ENCODE data around the gene YAP1.
"Not testable (repeated sequence)": the region's sequence is repeated elsewhere in the genome, so short reads cannot be mapped to it uniquely, and the experiment has no call there.

Gene YAP1

DNA sequence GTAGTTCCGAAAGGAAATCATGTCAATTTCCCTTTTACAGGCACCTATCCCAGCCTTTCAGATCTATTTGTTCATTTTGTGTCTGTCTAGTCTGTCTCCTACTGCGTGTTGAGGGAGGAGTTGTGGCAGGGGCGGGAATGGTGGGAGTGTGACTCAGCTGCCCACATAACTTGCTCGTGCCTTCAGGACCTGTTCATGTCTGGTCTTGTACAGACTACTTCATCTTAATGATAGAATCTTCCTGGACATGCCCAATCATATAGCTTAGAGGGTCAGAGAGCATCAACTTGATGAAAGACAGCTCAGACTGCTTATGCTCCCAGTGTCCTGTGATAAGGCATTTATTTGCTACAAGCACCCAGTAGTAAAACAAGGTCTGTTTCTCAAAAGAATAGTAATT lies 146.0 kb downstream of the YAP1 start:
- TF ChIP-seq, protein P1, sequence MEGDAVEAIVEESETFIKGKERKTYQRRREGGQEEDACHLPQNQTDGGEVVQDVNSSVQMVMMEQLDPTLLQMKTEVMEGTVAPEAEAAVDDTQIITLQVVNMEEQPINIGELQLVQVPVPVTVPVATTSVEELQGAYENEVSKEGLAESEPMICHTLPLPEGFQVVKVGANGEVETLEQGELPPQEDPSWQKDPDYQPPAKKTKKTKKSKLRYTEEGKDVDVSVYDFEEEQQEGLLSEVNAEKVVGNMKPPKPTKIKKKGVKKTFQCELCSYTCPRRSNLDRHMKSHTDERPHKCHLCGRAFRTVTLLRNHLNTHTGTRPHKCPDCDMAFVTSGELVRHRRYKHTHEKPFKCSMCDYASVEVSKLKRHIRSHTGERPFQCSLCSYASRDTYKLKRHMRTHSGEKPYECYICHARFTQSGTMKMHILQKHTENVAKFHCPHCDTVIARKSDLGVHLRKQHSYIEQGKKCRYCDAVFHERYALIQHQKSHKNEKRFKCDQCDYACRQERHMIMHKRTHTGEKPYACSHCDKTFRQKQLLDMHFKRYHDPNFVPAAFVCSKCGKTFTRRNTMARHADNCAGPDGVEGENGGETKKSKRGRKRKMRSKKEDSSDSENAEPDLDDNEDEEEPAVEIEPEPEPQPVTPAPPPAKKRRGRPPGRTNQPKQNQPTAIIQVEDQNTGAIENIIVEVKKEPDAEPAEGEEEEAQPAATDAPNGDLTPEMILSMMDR (conservative IDR thresholded peaks at IDR 0.05; ENCODE audit: low read depth): no peak
- POLR2A ChIA-PET (ENCODE audit: low non-redundant PET): interaction anchor here (0.6 kb wide), 2 partner anchors 53 to 61 kb away, joined by 3 to 5 read pairs; no protein-coding TSS in a partner anchor
- peak overlapping the region; percentile 93 for H3K27ac ChIP-seq
- CTCF ChIA-PET: interaction anchor here (0.6 to 2.6 kb wide), 2 partner anchors 13 to 196 kb away, joined by 5 to 11 read pairs; no protein-coding TSS in a partner anchor
- peak; percentile 97 for DNase-seq (ENCODE audit: low spot score)

GRCh38 chr11:102260241-102260640 lies 150.0 kb downstream of the YAP1 start:
- TF ChIP-seq, protein P1 (conservative IDR thresholded peaks at IDR 0.05; ENCODE audit: low read depth): no peak
- no peak overlapping the region for H3K27ac ChIP-seq
- DNase-seq (ENCODE audit: low spot score): no peak
- CTCF ChIA-PET: interaction anchor here (0.5 to 1.1 kb wide), 2 partner anchors 8 to 1115 kb away, joined by 3 to 7 read pairs; no protein-coding TSS in a partner anchor
- POLR2A ChIA-PET (ENCODE audit: low non-redundant PET): no interaction called here

DNA sequence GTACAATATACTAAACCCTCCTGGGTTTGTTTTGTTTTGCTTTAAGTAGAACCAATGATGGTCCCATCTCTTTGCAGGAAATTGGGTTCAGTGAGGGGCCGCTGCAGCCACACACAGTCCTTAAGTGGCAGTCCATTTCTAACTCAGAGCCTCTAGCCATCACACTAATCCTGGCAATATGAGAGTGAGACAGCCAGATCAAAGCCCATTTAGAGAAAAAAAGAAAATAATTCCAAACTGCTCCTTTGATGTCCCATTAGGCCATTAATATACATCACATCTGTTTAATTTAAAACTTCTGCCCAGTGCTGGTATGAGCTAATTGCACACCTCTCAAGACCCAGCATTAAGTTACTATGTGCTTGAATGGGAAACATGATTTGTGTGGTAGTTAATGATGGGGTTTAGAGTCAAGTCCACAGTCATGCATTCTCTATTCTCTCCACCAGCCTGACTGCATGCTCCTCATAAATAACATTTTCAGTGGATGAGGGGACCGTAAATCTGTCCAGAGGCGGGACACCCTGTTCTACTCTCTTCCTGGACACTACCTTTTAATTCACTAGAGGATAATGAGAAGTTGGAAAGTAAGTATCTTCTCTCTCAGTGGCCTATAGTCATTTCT lies 153.2 kb downstream of the YAP1 start:
- no peak for DNase-seq (ENCODE audit: low spot score)
- POLR2A ChIA-PET (ENCODE audit: low non-redundant PET): no interaction called here
- CTCF ChIA-PET: no interaction called here
- H3K27ac ChIP-seq: no peak overlapping the region
- TF ChIP-seq, protein P1 (conservative IDR thresholded peaks at IDR 0.05; ENCODE audit: low read depth): no peak

- POLR2A ChIA-PET (ENCODE audit: low non-redundant PET); H3K27ac ChIP-seq; CTCF ChIA-PET; DNase-seq (ENCODE audit: low spot score): not testable (repeated sequence)
Observed at GRCh38 chr11:102264704-102265103, 154.5 kb downstream of the YAP1 start.

DNA sequence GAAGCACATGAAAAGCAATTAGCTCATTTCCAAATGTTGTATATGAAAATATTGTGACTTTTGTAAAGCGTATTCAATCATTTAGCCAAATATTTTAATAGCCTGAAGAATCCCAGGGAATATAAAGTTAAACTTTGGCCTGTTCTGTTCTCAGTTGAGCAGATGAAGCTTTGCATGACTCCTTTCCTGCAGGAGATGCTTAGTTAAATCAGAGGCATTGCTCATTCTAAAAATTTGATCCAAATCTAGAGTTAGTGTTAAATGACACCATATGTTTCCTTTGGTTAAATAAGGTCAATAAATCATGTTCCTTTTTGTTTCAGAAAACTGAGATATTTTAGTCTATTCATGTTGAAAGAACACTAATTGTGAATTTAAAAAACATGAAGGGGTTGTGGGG lies 155.9 kb downstream of the YAP1 start:
- no peak overlapping the region for H3K27ac ChIP-seq
- ChIA-PET CTCF (no interaction called here), POLR2A (ENCODE audit: low non-redundant PET) (no interaction called here)
- TF ChIP-seq, protein P1 (conservative IDR thresholded peaks at IDR 0.05; ENCODE audit: low read depth): no peak
- no peak for DNase-seq (ENCODE audit: low spot score)

DNA sequence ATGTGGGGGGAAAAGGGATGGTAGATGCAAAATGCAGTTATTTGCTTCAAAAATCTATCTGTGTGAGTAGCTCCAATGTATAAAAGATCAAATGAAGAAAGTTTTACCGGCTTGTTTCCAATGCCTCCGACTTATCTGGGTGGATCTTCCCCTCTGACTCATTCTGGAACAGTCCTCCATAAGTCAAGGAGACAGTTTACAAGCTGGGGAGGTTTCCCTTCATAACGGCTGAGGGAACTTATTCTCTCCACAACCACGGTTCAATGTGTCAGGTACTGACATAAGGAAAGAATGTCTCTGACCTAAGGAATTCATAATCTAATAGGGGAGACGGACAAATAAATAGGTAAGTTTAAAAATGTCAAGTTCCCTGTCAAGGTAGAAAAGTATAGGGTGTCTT lies 157.4 kb downstream of the YAP1 start:
- ChIA-PET CTCF (no interaction called here), POLR2A (ENCODE audit: low non-redundant PET) (no interaction called here)
- TF ChIP-seq, protein P1 (conservative IDR thresholded peaks at IDR 0.05; ENCODE audit: low read depth): no peak
- peak overlapping the region; percentile 96 for H3K27ac ChIP-seq
- peak; percentile 75 for DNase-seq (ENCODE audit: low spot score)
